CD4-positive, CD25-positive, alpha-beta regulatory T cell (primary cell): ENCODE data around the gene FIBCD1. TPM values are rescaled to one million over a fixed set of nuclear protein-coding genes. Genes with fewer than 3 reads are reported as not detected.

Experiments used
- ATAC-seq, 2 donors: fragments of 150-1000 bp; cut with Tn5 transposase; one replicate each; pipeline ENCODE4 v1.10.0; 2021; ENCODE audit warnings: low read depth in 2 of 2, moderate number of reproducible peaks in 2 of 2, moderate library complexity in 1 of 2
- DNase-seq, 3 donors: peaks; one replicate each; pipeline versions ENCODE4 v3.0.0 to v3.0.0-alpha.2; 2012 to 2022; ENCODE audit warnings: mixed read lengths in 1 of 3
- H3K27ac ChIP-seq: one replicate; pipeline ENCODE4 v1.7.0; 2013; ENCODE audit warnings: mild to moderate bottlenecking, low read length; ENCODE audit not compliant: insufficient read depth, poor library complexity, severe bottlenecking
- H3K27me3 ChIP-seq: one replicate; pipeline ENCODE4 v1.7.0; 2013; ENCODE audit warnings: low read length; ENCODE audit not compliant: control insufficient read depth, insufficient read depth
- H3K36me3 ChIP-seq: one replicate; pipeline ENCODE4 v1.7.0; 2013; ENCODE audit warnings: mild to moderate bottlenecking, low read length, moderate library complexity; ENCODE audit not compliant: control insufficient read depth, insufficient read depth
- H3K4me1 ChIP-seq: 2 replicates; pipeline ENCODE4 v1.7.0; 2013; ENCODE audit warnings: mild to moderate bottlenecking, low read length; ENCODE audit not compliant: insufficient read depth, control insufficient read depth, poor library complexity, severe bottlenecking
- H3K4me3 ChIP-seq: one replicate; pipeline ENCODE4 v1.7.0; 2013; ENCODE audit warnings: low read depth, mild to moderate bottlenecking, low read length, moderate library complexity
- H3K9me3 ChIP-seq, 2 experiments: 1 replicate in 1 of 2; 2 replicates in 1 of 2; pipeline ENCODE4 v1.7.0; 2013; ENCODE audit warnings: low read length in 2 of 2, mild to moderate bottlenecking in 1 of 2, moderate library complexity in 1 of 2; ENCODE audit not compliant: control insufficient read depth in 2 of 2
- H3K27ac Mint-ChIP-seq, 3 donors: one replicate each; pipeline ENCODE4 v1.8.0; 2020 to 2022; ENCODE audit warnings: mild to moderate bottlenecking in 3 of 3, mixed read lengths in 3 of 3, moderate library complexity in 2 of 3
- H3K27me3 Mint-ChIP-seq: one replicate; pipeline ENCODE4 v1.8.0; 2022; ENCODE audit warnings: mild to moderate bottlenecking, mixed read lengths
- H3K36me3 Mint-ChIP-seq: one replicate; pipeline ENCODE4 v1.8.0; 2020; ENCODE audit warnings: mixed read lengths
- H3K4me1 Mint-ChIP-seq, 4 donors: one replicate each; pipeline ENCODE4 v1.8.0; 2020 to 2022; ENCODE audit warnings: mixed read lengths in 4 of 4, mild to moderate bottlenecking in 1 of 4
- H3K4me3 Mint-ChIP-seq, 4 donors: one replicate each; pipeline ENCODE4 v1.8.0; 2020 to 2022; ENCODE audit warnings: mild to moderate bottlenecking in 4 of 4, mixed read lengths in 4 of 4, moderate library complexity in 3 of 4
- H3K9me3 Mint-ChIP-seq, 7 donors: one replicate each; pipeline ENCODE4 v1.8.0; 2020 to 2022; ENCODE audit warnings: mixed read lengths in 7 of 7, mild to moderate bottlenecking in 3 of 7, moderate library complexity in 2 of 7
- polyA plus RNA-seq, 4 donors: library from polyadenylated mRNA; unstranded; fragments of 300-500 nt; fragmentation: Illumina TruSeq; gene quantifications; one replicate each; pipeline ENCODE4 v1.2.3, GENCODE V29; 2021
- total RNA-seq: library from RNA; stranded (reverse); gene quantifications from one replicate; pipeline ENCODE4 v1.2.3, GENCODE V29; 2022

FIBCD1 gene
- total and polyA plus RNA-seq, 5 donors from 2014 or later = not detected

GRCh38 chr9:130890870-130891687 lies 48.0 kb downstream of the FIBCD1 start:
- Mint-ChIP-seq H3K4me3 (no peak overlapping the region), H3K4me1 (peaks cover 0 to 3% (median 0%) of the 10 kb centered on the region in 4 donors), H3K27me3 (no peaks in the 10 kb centered on the region), H3K27ac (no peak overlapping the region), H3K36me3 (peaks cover 9% of the 10 kb centered on the region), H3K9me3 (no peaks in the 10 kb centered on the region)
- Histone ChIP-seq H3K36me3 (peaks cover 6% of the 10 kb centered on the region), H3K4me1 (no peaks in the 10 kb centered on the region), H3K4me3 (no peak overlapping the region), H3K27me3 (no peaks in the 10 kb centered on the region), H3K9me3 (no peaks in the 10 kb centered on the region), H3K27ac (no peak overlapping the region)
- no peak for ATAC-seq
- DNase-seq = no peak

GRCh38 chr9:130890124-130890523 lies 48.9 kb downstream of the FIBCD1 start:
- Histone ChIP-seq H3K27ac (no peak overlapping the region), H3K36me3 (peaks cover 8% of the 10 kb centered on the region), H3K27me3 (no peaks in the 10 kb centered on the region), H3K4me1 (no peaks in the 10 kb centered on the region), H3K9me3 (no peaks in the 10 kb centered on the region), H3K4me3 (no peak overlapping the region)
- Mint-ChIP-seq H3K27ac (no peak overlapping the region), H3K4me3 (no peak overlapping the region), H3K4me1 (peaks cover 0 to 3% (median 0%) of the 10 kb centered on the region in 4 donors), H3K36me3 (peaks cover 13% of the 10 kb centered on the region), H3K9me3 (no peaks in the 10 kb centered on the region), H3K27me3 (no peaks in the 10 kb centered on the region)
- DNase-seq (no peak), ATAC-seq (no peak)

DNA sequence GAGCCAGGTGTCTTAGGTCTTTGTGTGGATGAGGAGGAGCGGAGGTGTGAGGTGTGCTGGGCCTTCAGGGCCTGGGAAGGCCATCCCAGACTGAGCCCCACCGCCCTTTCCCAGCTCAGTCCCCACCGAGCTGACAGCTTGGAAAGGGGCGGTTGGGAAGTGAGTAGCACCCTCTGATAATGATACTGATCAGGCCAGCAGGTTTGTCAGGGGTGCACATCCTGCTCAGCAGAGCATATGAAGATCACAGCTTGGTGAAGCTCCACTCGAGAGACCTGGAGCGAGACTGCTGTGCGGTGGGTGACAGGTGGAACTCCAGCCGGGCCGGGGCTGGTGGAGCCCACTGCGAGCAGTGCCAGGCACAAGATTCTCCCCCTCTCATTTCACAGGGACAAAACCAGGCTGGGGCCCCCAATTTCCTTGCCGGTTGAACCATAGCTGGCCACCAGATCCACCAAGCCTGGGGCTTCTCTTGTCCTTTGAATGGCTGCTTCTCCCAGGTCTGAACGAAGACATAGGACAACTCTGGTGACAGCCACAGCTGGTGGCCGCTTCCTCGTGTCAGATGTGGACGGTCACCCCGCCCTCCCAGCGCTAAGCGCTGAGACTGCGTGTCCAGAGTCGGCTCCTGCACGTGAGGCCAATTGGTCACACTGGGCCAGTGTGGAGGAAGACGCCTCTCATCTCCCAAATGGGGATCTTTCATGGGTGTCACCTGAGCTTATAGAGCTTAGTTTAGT lies 50.7 kb downstream of the FIBCD1 start:
- H3K9me3 ChIP-seq = no peaks in the 10 kb centered on the region
- peaks cover 17% of the 10 kb centered on the region for H3K36me3 Mint-ChIP-seq
- H3K4me1 Mint-ChIP-seq = peaks cover 0 to 3% (median 0%) of the 10 kb centered on the region in 4 donors
- no peaks in the 10 kb centered on the region for H3K9me3 Mint-ChIP-seq
- no peak for ATAC-seq
- H3K27ac Mint-ChIP-seq = no peak overlapping the region
- H3K4me3 ChIP-seq = no peak overlapping the region
- H3K27ac ChIP-seq = no peak overlapping the region
- H3K27me3 Mint-ChIP-seq = no peaks in the 10 kb centered on the region
- no peak overlapping the region for H3K4me3 Mint-ChIP-seq
- H3K27me3 ChIP-seq = no peaks in the 10 kb centered on the region
- no peaks in the 10 kb centered on the region for H3K4me1 ChIP-seq
- H3K36me3 ChIP-seq = peaks cover 20% of the 10 kb centered on the region
- DNase-seq = no peak

- H3K27ac ChIP-seq = no peak overlapping the region
- no peak overlapping the region for H3K4me3 ChIP-seq
- no peaks in the 10 kb centered on the region for H3K27me3 Mint-ChIP-seq
- peaks cover 20% of the 10 kb centered on the region for H3K36me3 ChIP-seq
- no peaks in the 10 kb centered on the region for H3K27me3 ChIP-seq
- no peaks in the 10 kb centered on the region for H3K4me1 ChIP-seq
- no peaks in the 10 kb centered on the region for H3K9me3 Mint-ChIP-seq
- H3K4me1 Mint-ChIP-seq = peaks cover 0 to 3% (median 0%) of the 10 kb centered on the region in 4 donors
- H3K36me3 Mint-ChIP-seq = peaks cover 17% of the 10 kb centered on the region
- no peak for DNase-seq
- no peak for ATAC-seq
- no peak overlapping the region for H3K4me3 Mint-ChIP-seq
- H3K27ac Mint-ChIP-seq = no peak overlapping the region
- H3K9me3 ChIP-seq = no peaks in the 10 kb centered on the region
These were observed 51.4 kb downstream of the FIBCD1 start for GRCh38 chr9:130887494-130888144.

GRCh38 chr9:130886981-130887380 lies 52.1 kb downstream of the FIBCD1 start:
- H3K9me3 ChIP-seq = no peaks in the 10 kb centered on the region
- H3K27me3 ChIP-seq = no peaks in the 10 kb centered on the region
- Mint-ChIP-seq H3K36me3 (peaks cover 17% of the 10 kb centered on the region), H3K27me3 (no peaks in the 10 kb centered on the region), H3K9me3 (no peaks in the 10 kb centered on the region), H3K4me3 (no peak overlapping the region), H3K4me1 (peaks cover 0 to 3% (median 0%) of the 10 kb centered on the region in 4 donors), H3K27ac (peak overlapping the region in 1 of 3 donors; percentile 55)
- no peak overlapping the region for H3K4me3 ChIP-seq
- no peak for ATAC-seq
- no peak for DNase-seq
- H3K27ac ChIP-seq = no peak overlapping the region
- H3K4me1 ChIP-seq = no peaks in the 10 kb centered on the region
- peaks cover 23% of the 10 kb centered on the region for H3K36me3 ChIP-seq

- Histone ChIP-seq H3K4me3 (no peak overlapping the region), H3K27me3 (no peaks in the 10 kb centered on the region), H3K9me3 (no peaks in the 10 kb centered on the region), H3K4me1 (no peaks in the 10 kb centered on the region), H3K27ac (no peak overlapping the region), H3K36me3 (peaks cover 31% of the 10 kb centered on the region)
- DNase-seq (no peak), ATAC-seq (no peak)
- Mint-ChIP-seq H3K9me3 (no peaks in the 10 kb centered on the region), H3K4me3 (no peak overlapping the region), H3K4me1 (peaks cover 0 to 3% (median 0%) of the 10 kb centered on the region in 4 donors), H3K27ac (no peak overlapping the region), H3K36me3 (peaks cover 27% of the 10 kb centered on the region), H3K27me3 (no peaks in the 10 kb centered on the region)
These were observed 53.3 kb downstream of the FIBCD1 start for GRCh38 chr9:130885484-130886375.
